Omental fat pad (tissue), 4 donors: ENCODE results near the gene TXLNB. TPM values are rescaled to one million over a fixed set of nuclear protein-coding genes. Genes with fewer than 3 reads are reported as not detected.
A peak's percentile ranks its signal among the peaks of the same experiment; 100 is the strongest.

Experiments used
- ATAC-seq: fragments of 150-250 bp; one replicate; pipeline ENCODE4 v1.9.1; 2016; ENCODE audit warnings: mild to moderate bottlenecking, moderate library complexity; ENCODE audit not compliant: low FRiP score
- DNase-seq: peaks from one replicate; pipeline ENCODE4 v3.0.0-alpha.2; 2019; ENCODE audit warnings: low spot score
- total RNA-seq, 4 donors: library from RNA; depleted of rRNA; stranded (reverse); fragments of >200 nt; gene quantifications; one replicate each; pipeline ENCODE4 v1.1.0, GENCODE V29; 2016
- TF ChIP-seq, protein P1 (sequence below), 3 donors: fragments of 450-650 bp; IDR thresholded peaks; one replicate each; pipeline ENCODE4 v1.5.1; 2016 to 2017; ENCODE audit warnings: antibody characterized with exemption in 3 of 3, mild to moderate bottlenecking in 3 of 3, moderate library complexity in 2 of 3

TXLNB gene
- total RNA-seq, 4 donors from 2014 or later: 0.37 to 1.4 (median 1.2) TPM

DNA sequence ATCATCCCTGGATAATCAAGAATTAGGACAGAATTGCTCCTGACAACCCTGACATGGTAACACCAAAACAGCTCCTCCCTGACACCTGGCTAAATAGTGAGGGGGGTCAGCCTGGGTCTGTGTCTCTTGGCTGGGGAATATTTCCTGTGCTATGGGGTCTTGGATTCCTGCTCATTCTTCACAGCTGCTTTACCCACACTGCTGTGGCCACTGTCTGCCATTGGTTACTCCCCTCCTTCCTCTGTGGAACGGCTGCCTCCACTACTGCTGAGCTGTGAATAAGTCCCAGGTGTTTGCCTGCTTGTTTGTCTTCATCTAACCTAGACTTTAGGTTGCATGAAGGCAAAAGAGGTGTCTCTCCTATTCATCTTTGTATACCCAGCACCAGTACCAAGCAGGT is 33.9 kb upstream of the TXLNB start:
- ATAC-seq (no peak), DNase-seq (no peak)
- TF ChIP-seq, protein P1, sequence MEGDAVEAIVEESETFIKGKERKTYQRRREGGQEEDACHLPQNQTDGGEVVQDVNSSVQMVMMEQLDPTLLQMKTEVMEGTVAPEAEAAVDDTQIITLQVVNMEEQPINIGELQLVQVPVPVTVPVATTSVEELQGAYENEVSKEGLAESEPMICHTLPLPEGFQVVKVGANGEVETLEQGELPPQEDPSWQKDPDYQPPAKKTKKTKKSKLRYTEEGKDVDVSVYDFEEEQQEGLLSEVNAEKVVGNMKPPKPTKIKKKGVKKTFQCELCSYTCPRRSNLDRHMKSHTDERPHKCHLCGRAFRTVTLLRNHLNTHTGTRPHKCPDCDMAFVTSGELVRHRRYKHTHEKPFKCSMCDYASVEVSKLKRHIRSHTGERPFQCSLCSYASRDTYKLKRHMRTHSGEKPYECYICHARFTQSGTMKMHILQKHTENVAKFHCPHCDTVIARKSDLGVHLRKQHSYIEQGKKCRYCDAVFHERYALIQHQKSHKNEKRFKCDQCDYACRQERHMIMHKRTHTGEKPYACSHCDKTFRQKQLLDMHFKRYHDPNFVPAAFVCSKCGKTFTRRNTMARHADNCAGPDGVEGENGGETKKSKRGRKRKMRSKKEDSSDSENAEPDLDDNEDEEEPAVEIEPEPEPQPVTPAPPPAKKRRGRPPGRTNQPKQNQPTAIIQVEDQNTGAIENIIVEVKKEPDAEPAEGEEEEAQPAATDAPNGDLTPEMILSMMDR (IDR thresholded peaks at IDR 0.05): no peak

DNA sequence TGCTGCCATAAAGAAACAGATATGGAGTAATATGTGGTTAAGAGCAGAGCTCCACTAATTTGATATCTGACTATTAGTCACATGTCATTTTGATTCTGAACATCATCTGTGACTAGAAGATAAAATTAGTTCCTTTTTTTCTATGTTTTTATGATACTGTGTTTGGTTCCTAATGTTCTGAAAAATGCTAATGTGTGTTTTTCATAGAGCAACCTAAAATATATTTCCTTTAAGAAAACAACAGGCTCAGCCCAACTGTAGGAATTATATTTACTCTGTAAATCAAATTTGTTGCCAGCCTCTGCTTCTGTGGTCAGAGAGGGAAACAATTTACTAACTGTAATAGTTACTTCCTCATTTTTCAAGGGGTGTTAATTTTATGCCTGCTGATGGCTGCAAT is 33.3 kb upstream of the TXLNB start:
- DNase-seq: no peak
- no peak for ATAC-seq
- TF ChIP-seq, protein P1 (IDR thresholded peaks at IDR 0.05): no peak

DNA sequence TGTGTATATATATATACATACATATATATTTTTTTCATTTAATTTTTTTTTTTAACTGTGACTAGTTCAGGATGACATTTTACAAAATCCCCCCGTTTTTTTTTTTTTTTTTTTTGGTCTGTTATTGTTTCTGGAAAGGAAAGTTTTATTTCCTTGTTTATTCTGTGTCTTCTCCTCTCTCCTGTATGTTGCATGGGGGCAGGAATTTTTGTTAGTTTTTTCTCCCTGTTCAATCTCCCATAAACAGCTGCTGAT is 32.4 kb upstream of the TXLNB start:
- no peak for DNase-seq
- ATAC-seq: no peak
- TF ChIP-seq, protein P1 (IDR thresholded peaks at IDR 0.05): no peak

DNA sequence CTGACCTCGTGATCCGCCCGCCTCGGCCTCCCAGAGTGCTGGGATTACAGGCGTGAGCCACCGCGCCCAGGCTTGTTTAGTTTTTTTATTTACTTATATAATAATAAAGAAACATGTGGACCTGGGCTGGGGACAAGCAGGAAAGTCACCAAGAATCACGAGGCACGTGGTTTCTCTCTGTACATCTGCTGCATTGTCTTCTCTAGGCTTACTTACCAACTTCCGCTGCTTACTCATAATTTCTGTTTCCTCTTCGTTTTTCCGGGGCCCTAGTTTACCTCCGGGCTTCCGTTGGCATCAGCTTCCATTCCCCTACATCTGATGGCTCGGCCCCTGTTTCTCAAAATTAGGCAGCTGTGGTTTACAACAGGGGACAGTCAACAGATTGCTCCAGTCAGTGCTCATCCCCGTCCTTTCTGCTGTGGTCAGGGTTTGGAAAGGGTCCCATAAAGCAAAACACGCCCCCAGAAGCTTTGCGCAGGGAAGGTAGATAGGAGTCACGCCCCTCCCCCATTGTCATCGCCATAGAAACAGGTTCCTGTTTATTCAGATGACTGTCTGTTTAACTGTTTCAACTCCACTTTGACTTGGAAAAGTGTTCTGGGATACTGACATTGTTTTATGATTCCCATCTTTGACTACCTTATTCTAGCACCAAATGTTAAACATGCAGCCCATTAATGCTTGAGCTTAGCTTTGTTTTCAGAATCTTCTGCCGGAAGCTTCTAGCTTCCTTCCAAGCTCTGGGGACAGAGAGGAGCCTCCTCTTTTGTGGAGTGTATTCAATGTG is 31.9 kb upstream of the TXLNB start:
- TF ChIP-seq, protein P1 (IDR thresholded peaks at IDR 0.05): no peak
- DNase-seq (peak; percentile 46), ATAC-seq (peak; percentile 68)

DNA sequence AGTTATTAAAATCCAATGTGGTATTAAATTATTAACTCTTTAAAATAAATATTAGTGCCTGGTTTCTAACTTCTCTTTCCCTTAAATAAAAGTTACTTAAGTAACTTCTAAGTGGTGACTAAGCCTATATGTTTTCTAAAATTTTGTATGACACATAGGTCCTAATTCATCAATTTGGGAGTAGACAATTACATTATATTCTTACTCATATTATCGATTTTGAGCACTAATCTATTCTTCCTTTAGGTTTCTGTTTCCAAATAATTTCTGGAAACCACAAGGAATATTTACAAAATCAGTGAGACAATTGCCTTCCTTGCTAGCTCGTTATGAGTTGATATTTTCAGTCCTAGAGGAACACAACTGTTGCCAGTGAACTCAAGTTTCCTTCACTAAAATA is 28.3 kb upstream of the TXLNB start:
- TF ChIP-seq, protein P1 (IDR thresholded peaks at IDR 0.05): no peak
- no peak for DNase-seq
- ATAC-seq: no peak

DNA sequence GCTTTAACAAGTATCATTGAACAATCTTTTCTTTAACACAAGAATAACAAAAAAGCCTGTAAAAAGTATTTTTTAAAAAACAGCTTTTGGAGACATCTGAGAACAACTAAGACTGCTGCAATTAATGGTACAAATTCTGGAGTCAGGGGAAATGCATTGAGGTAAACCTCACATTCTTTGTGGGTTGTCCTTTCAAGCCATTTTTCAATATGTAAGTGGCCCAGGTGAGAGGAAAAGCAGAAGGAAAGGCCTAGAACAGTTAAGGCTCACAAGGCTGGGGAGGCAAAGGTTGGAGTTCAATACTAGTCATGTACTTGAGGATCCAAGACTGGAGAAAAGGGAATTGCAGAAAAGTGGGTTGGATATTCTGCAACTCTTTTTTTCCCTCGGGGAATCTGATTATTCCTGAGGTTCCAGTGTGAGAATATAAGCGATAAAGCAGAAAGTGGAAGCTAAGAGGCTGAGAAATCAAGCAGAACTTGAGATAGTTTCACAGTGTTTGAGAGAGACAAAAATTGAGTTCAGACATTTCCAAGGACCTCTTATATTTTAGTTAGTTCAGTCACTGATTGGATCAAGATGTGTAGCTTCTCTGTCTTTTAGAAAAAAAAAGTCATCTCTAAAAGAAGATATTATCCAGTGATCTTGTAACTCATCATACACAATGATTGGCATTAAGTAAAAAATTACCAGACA is 25.0 kb upstream of the TXLNB start:
- TF ChIP-seq, protein P1 (IDR thresholded peaks at IDR 0.05): no peak
- ATAC-seq: no peak
- DNase-seq: no peak
